Measurements from ENCODE around the gene DMGDH. TPM values are rescaled to one million over a fixed set of nuclear protein-coding genes. Genes with fewer than 3 reads are reported as not detected.

Gene DMGDH
- total RNA-seq, 1 experiment from 2014 or later: 1.3 TPM

DNA sequence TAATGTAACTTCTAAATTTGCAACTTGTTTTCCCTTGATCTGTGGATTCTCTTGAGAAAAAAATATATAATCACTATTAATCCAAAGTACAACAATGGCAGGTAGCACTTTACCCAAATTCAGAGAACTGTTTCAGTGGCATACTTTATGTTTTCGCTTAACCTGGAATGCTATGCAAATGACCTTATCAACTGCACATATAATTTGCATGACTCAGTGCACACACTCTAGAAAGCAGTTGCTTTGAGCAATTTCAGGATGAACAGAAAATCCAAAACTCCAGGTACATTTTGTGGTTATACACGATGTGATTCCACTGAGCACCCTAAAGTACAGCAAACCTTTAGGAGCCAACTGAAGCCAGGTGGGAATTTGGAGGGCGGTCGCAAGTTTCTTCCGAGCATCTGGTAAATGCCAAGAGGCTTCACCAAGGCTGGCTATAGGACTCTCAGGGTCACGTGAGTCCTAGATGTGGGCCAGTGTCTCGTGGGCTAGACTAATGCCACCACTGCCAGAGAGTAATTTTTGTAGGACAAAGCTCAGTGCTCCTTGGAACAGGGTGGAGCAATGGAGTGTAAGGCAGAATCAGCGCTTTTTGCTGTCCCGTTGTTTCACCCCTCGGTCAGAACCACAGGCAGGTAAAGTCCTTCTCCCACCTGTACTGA lies 37.3 kb downstream of the DMGDH start:
- H3K27ac Mint-ChIP-seq (ENCODE audit: unreplicated experiment): no peak overlapping the region
- peaks cover 9% of the 10 kb centered on the region for H3K4me1 Mint-ChIP-seq (ENCODE audit: low read depth, unreplicated experiment)
- H3K36me3 Mint-ChIP-seq (ENCODE audit: insufficient read depth, unreplicated experiment): no peaks in the 10 kb centered on the region
- H3K9me3 Mint-ChIP-seq (ENCODE audit: low read depth, unreplicated experiment): no peaks in the 10 kb centered on the region
- intact Hi-C loops (cut with micrococcal nuclease; ENCODE audit: unreplicated experiment): no loop called here
- DNase-seq: no peak
- H3K4me3 Mint-ChIP-seq (ENCODE audit: low read depth, unreplicated experiment): no peak overlapping the region
- CTCF ChIA-PET: no interaction called here
- TF ChIP-seq, protein P1, sequence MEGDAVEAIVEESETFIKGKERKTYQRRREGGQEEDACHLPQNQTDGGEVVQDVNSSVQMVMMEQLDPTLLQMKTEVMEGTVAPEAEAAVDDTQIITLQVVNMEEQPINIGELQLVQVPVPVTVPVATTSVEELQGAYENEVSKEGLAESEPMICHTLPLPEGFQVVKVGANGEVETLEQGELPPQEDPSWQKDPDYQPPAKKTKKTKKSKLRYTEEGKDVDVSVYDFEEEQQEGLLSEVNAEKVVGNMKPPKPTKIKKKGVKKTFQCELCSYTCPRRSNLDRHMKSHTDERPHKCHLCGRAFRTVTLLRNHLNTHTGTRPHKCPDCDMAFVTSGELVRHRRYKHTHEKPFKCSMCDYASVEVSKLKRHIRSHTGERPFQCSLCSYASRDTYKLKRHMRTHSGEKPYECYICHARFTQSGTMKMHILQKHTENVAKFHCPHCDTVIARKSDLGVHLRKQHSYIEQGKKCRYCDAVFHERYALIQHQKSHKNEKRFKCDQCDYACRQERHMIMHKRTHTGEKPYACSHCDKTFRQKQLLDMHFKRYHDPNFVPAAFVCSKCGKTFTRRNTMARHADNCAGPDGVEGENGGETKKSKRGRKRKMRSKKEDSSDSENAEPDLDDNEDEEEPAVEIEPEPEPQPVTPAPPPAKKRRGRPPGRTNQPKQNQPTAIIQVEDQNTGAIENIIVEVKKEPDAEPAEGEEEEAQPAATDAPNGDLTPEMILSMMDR (IDR thresholded peaks at IDR 0.05; ENCODE audit: unreplicated experiment): no peak
- no peaks in the 10 kb centered on the region for H3K27me3 Mint-ChIP-seq (ENCODE audit: unreplicated experiment)
- BruUV-seq (replicated peaks): no TSS peak

GRCh38 chr5:79031485-79031867 lies 38.0 kb downstream of the DMGDH start:
- TF ChIP-seq, protein P1 (IDR thresholded peaks at IDR 0.05; ENCODE audit: unreplicated experiment): no peak
- no peak for DNase-seq
- H3K36me3 Mint-ChIP-seq (ENCODE audit: insufficient read depth, unreplicated experiment): no peaks in the 10 kb centered on the region
- H3K27me3 Mint-ChIP-seq (ENCODE audit: unreplicated experiment): no peaks in the 10 kb centered on the region
- H3K9me3 Mint-ChIP-seq (ENCODE audit: low read depth, unreplicated experiment): no peaks in the 10 kb centered on the region
- CTCF ChIA-PET: interaction anchor here (0.6 kb wide), 1 partner anchor 15 kb away, joined by 3 read pairs; no protein-coding TSS in a partner anchor
- intact Hi-C loops (cut with micrococcal nuclease; ENCODE audit: unreplicated experiment): no loop called here
- H3K27ac Mint-ChIP-seq (ENCODE audit: unreplicated experiment): no peak overlapping the region
- BruUV-seq (replicated peaks): no TSS peak
- no peak overlapping the region for H3K4me3 Mint-ChIP-seq (ENCODE audit: low read depth, unreplicated experiment)
- H3K4me1 Mint-ChIP-seq (ENCODE audit: low read depth, unreplicated experiment): peaks cover 9% of the 10 kb centered on the region

- Mint-ChIP-seq H3K4me3 (ENCODE audit: low read depth, unreplicated experiment) (no peak overlapping the region), H3K36me3 (ENCODE audit: insufficient read depth, unreplicated experiment) (no peaks in the 10 kb centered on the region), H3K27ac (ENCODE audit: unreplicated experiment) (no peak overlapping the region), H3K27me3 (ENCODE audit: unreplicated experiment) (no peaks in the 10 kb centered on the region), H3K9me3 (ENCODE audit: low read depth, unreplicated experiment) (no peaks in the 10 kb centered on the region), H3K4me1 (ENCODE audit: low read depth, unreplicated experiment) (peaks cover 9% of the 10 kb centered on the region)
- intact Hi-C loops (cut with micrococcal nuclease; ENCODE audit: unreplicated experiment): no loop called here
- CTCF ChIA-PET: interaction anchor here (0.6 to 1.4 kb wide), 6 partner anchors 13 to 380 kb away, joined by 3 to 4 read pairs (median 4); no protein-coding TSS in a partner anchor
- BruUV-seq (replicated peaks): no TSS peak
- DNase-seq: no peak
- TF ChIP-seq, protein P1 (IDR thresholded peaks at IDR 0.05; ENCODE audit: unreplicated experiment): no peak
These were observed 38.6 kb downstream of the DMGDH start for GRCh38 chr5:79030663-79031484.

DNA sequence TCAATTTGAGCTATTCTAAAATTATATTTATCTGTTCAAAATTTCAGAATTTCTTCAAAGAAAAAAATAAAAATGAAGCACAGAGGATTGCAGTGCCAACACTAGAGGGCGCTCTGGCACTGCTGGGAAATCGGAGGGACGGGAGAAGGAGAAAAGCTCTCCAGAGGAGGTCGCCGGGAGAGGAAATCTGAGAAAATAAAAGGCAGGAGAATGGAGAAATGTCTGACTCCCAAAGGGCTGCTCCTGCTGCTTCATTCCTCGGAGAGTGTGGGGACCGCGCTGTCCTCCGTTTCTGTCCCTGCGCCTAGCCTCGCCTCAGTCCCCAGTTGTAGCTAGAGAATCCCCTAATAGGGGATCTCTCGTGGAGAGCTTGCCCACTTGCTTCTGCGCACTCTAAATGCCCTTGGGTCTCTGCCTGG lies 44.4 kb downstream of the DMGDH start:
- CTCF ChIA-PET: interaction anchor here (0.7 to 8.3 kb wide), 20 partner anchors 10 to 1058 kb away, joined by 3 to 210 read pairs (median 3); no protein-coding TSS in a partner anchor
- intact Hi-C loops (cut with micrococcal nuclease; ENCODE audit: unreplicated experiment): loop anchor here (1.0 to 10.0 kb wide), 5 partner anchors 85 to 1058 kb away; no protein-coding TSS in a partner anchor
- Mint-ChIP-seq H3K27ac (ENCODE audit: unreplicated experiment) (no peak overlapping the region), H3K4me1 (ENCODE audit: low read depth, unreplicated experiment) (peaks cover 12% of the 10 kb centered on the region), H3K27me3 (ENCODE audit: unreplicated experiment) (no peaks in the 10 kb centered on the region), H3K4me3 (ENCODE audit: low read depth, unreplicated experiment) (peak overlapping the region; percentile 67), H3K36me3 (ENCODE audit: insufficient read depth, unreplicated experiment) (no peaks in the 10 kb centered on the region), H3K9me3 (ENCODE audit: low read depth, unreplicated experiment) (no peaks in the 10 kb centered on the region)
- no TSS peak for BruUV-seq (replicated peaks)
- TF ChIP-seq, protein P1 (IDR thresholded peaks at IDR 0.05; ENCODE audit: unreplicated experiment): peak; percentile 81
- peak; percentile 80 for DNase-seq

Measured in Calu3 (cell line).